Psoas muscle (tissue), 8 donors: ENCODE data around the gene LMX1A. TPM values are rescaled to one million over a fixed set of nuclear protein-coding genes. Genes with fewer than 3 reads are reported as not detected.

Experiments
- ATAC-seq, 4 donors: fragments of 200-7000 bp; cut with Tn5 transposase; one replicate each; pipeline ENCODE4 v1.9.1; 2020; ENCODE audit warnings: moderate library complexity in 3 of 4, mild to moderate bottlenecking in 2 of 4
- DNase-seq, 2 donors: peaks; one replicate each; pipeline ENCODE4 v3.0.0-alpha.2; 2020
- H3K27ac ChIP-seq: fragments of 200-600 bp; one replicate; pipeline ENCODE4 v1.8.0; 2022
- H3K27me3 ChIP-seq, 3 donors: fragments of 200-600 bp in 1 of 3; one replicate each; pipeline versions ENCODE4 v1.6.1 to v1.8.0; 2013 to 2022; ENCODE audit warnings: low read length in 2 of 3, mild to moderate bottlenecking in 2 of 3, moderate library complexity in 1 of 3; ENCODE audit not compliant: insufficient read depth in 3 of 3
- H3K36me3 ChIP-seq, 2 donors: fragments of 200-600 bp in 1 of 2; one replicate each; pipeline versions ENCODE4 v1.6.1 to v1.8.0; 2013 to 2022; ENCODE audit warnings: low read depth in 1 of 2, mild to moderate bottlenecking in 1 of 2, moderate library complexity in 1 of 2; ENCODE audit not compliant: insufficient read depth in 1 of 2
- H3K4me1 ChIP-seq: fragments of 200-600 bp; one replicate; pipeline ENCODE4 v1.8.0; 2022
- H3K4me3 ChIP-seq: fragments of 200-600 bp; one replicate; pipeline ENCODE4 v1.8.0; 2022; ENCODE audit warnings: mild to moderate bottlenecking
- H3K9me3 ChIP-seq: fragments of 200-600 bp; one replicate; pipeline ENCODE4 v1.8.0; 2022
- WGBS, 3 donors: extraction: QIAGEN DNeasy Blood & Tissue Kit; methylation state at CpG; one replicate each; pipeline versions ENCODE4 v1.1.6 to v1.1.7; 2013; 5-methylcytosine and 5-hydroxymethylcytosine counted together
- intact Hi-C, 2 donors: fragments of 100-400 bp; cut with DNase I; formaldehyde crosslinking; loops; one replicate each; pipeline versions ENCODE4 v1.11.0 to v1.14.2; 2022
- polyA plus RNA-seq, 3 donors: library from polyadenylated mRNA; stranded (reverse); fragments of 200-250 nt; gene quantifications; one replicate each; pipeline ENCODE4 v1.2.3, GENCODE V29; 2013
- total RNA-seq, 4 donors: library from RNA; stranded (reverse); fragmentation: NEBNext Ultra II Directional in 2 of 4; extraction: Animal tissue kit (Norgen Biotek cat#: 25700) in 2 of 4; gene quantifications; one replicate each; pipeline versions ENCODE4 v1.2.1 to v1.2.4, GENCODE V29; 2021 to 2023
- TF ChIP-seq, protein P1 (sequence below): fragments of 200-600 bp; IDR thresholded peaks from one replicate; pipeline ENCODE4 v1.8.0; 2022; ENCODE audit warnings: antibody characterized with exemption
- donor health status: healthy with polysubstance abuse.
- donor health status: DM: no; HTN: no; CAD: no; lungs with moderate emphysema.
- donor health status: Bipolar disorder and iron deficiency.
- donor health status: healthy.
- donor health status: DM: yes; HTN: yes; CAD: no.
- donor health status: DM: no; HTN: no; CAD: no.
- donor health status: DM: no; HTN: no; CAD: no.
- donor health status: DM: yes; HTN: yes; CAD: no.

LMX1A gene
- total and polyA plus RNA-seq, 7 donors: 0.04 to 0.36 (median 0.16) TPM; not detected in 3

DNA sequence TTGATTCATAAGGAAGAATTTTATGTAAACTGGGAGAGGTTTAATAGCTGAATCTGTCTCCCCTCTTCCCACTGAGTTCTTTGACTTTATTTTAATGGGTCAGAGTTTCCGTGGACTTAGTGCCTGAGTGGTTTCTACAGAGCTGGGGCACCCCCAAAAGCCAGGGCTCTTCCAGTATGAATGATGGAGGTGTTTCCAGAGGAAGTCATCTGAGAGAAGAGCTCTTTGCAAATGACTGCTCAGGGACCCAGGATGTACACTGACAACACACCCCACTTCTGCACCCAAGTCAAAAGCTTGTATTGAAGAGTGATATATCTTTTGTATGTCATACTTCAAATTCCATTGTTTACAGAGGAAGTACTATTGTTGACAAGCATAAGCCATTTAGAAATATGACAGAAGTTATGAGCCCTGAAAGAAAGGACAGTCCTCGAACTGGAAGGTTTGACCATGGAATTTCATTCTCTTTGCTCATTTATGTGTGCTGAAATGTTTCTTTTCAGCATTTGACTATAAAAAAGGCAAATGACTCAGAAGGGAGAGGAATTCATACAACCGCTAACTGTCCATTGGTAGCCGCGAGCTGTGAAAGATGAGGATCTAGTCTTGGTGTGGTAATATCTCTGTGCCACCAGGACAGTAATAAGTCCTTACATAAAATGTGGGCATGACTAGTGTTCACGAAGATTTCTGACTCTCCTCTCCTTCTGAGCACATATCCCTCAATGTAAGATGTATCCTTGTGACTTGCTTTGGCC is 25.4 kb upstream of the LMX1A start:
- ATAC-seq (no peak), DNase-seq (no peak)
- Histone ChIP-seq H3K4me1 (peaks cover 9% of the 10 kb centered on the region), H3K4me3 (no peak overlapping the region), H3K27me3 (no peaks in the 10 kb centered on the region), H3K9me3 (no peaks in the 10 kb centered on the region), H3K36me3 (no peaks in the 10 kb centered on the region), H3K27ac (no peak overlapping the region)
- TF ChIP-seq, protein P1, sequence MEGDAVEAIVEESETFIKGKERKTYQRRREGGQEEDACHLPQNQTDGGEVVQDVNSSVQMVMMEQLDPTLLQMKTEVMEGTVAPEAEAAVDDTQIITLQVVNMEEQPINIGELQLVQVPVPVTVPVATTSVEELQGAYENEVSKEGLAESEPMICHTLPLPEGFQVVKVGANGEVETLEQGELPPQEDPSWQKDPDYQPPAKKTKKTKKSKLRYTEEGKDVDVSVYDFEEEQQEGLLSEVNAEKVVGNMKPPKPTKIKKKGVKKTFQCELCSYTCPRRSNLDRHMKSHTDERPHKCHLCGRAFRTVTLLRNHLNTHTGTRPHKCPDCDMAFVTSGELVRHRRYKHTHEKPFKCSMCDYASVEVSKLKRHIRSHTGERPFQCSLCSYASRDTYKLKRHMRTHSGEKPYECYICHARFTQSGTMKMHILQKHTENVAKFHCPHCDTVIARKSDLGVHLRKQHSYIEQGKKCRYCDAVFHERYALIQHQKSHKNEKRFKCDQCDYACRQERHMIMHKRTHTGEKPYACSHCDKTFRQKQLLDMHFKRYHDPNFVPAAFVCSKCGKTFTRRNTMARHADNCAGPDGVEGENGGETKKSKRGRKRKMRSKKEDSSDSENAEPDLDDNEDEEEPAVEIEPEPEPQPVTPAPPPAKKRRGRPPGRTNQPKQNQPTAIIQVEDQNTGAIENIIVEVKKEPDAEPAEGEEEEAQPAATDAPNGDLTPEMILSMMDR: no peak
- WGBS, 3 donors: 71 to 86% (median 84%) methylated on average over 6 of the region's 6 CpGs
- intact Hi-C loops: loop anchor here in 1 of 2 donors (5.0 kb wide), 1 partner anchor 530 kb away; no protein-coding TSS in a partner anchor

DNA sequence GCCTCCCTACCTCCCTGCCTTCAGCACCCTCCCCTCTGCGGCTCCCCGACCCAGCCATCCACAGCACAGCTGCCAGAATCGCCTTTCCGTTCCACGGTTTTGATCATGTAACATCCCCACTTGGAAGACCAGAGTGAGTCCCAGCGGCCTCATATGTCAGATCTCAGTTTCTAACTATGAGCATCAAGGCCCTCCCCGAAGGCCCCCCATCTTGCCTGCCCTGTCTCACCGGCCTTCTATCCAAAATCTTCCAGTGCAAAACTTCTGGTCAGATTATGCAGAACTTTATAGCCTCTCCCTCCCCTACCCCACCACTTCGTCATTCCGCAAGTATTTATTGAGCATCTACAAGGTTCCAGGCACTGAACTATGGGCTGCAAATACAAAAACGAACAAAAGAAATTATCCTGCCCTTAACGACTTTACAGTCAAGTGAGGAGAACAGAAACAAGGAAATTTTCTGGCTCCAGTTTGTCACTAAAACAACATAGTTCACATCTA is 20.3 kb upstream of the LMX1A start:
- ATAC-seq (no peak), DNase-seq (no peak)
- H3K27me3 ChIP-seq: peaks cover 0 to 5% (median 0%) of the 10 kb centered on the region in 3 donors
- intact Hi-C loops: no loop called here
- H3K4me3 ChIP-seq: peak overlapping the region; percentile 63
- peak overlapping the region; percentile 73 for H3K27ac ChIP-seq
- peaks cover 10% of the 10 kb centered on the region for H3K4me1 ChIP-seq
- no peaks in the 10 kb centered on the region for H3K9me3 ChIP-seq
- H3K36me3 ChIP-seq: no peaks in the 10 kb centered on the region
- TF ChIP-seq, protein P1: no peak
- WGBS, 3 donors: 17 to 25% (median 19%) methylated on average over 12 of the region's 12 CpGs

DNA sequence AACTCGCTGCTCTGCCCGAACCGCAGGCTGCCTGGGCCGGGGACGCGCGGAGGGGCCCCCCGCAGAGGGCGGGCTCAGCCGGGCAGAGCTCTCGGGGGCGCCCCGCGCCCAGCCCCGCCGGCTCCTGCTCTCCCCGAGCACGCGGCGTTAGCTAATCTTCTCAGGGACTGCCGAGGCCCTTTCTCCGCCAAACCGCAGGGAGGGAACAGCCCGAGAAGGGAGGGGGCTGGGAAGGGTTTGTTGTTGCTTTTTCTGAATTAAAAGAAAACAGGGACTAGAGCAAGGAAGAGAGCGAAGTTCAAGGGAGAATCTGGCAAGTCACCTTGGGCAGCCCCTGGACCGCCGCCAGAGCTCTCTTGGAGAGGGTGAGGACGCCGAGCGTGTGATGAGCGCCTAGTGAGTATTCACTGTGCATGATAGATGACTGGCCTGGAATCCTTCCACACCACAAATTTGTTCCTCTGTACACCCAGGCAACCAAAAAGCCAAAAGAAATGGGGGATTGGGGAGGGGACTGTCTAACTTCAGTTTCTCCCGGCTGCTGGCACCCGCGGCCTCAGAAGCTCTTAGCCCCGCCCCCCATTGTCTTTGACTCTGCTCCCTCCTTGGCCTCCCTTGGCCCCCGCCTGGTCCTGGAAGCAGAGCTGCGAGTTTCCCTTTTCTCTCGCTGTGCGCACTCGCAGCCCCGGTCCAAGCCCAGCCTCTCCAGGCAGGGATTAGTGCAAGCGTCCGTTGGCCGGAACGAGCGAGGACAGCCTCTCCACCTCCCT is 19.7 kb upstream of the LMX1A start:
- H3K4me3 ChIP-seq: peak overlapping the region; percentile 63
- TF ChIP-seq, protein P1: no peak
- ATAC-seq: peak; percentile 82 to 88 (median 88)
- peak overlapping the region; percentile 73 for H3K27ac ChIP-seq
- intact Hi-C loops: no loop called here
- no peaks in the 10 kb centered on the region for H3K36me3 ChIP-seq
- no peaks in the 10 kb centered on the region for H3K9me3 ChIP-seq
- peaks cover 10% of the 10 kb centered on the region for H3K4me1 ChIP-seq
- peak; percentile 88 to 92 for DNase-seq
- WGBS, 3 donors: 2 to 3% (median 2%) methylated on average over 38 to 46 of the region's 46 CpGs
- H3K27me3 ChIP-seq: peaks cover 0 to 5% (median 0%) of the 10 kb centered on the region in 3 donors

DNA sequence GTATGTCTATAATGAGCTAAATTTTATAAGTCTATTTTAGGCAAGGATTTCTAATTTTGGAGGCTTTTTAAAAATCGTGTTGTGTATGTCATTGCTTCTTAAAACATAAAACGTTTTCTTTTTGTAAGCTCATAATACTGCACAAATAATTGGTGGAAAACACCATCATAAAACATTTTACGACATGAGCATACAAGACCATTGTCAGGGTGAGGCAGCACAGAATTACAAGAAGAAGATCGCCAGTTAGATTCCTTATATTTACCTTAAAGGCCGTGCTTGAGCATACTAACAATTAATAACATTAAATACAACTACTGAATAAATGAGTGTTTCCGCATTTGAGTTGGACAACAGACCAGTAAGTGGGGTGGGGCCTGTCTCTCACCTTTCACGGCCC is 19.1 kb upstream of the LMX1A start:
- WGBS, 3 donors: 46 to 57% (median 47%) methylated on average over 7 of the region's 7 CpGs
- Histone ChIP-seq H3K4me1 (peaks cover 10% of the 10 kb centered on the region), H3K27ac (peak overlapping the region; percentile 73), H3K36me3 (no peaks in the 10 kb centered on the region), H3K9me3 (no peaks in the 10 kb centered on the region), H3K4me3 (peak overlapping the region; percentile 63), H3K27me3 (peaks cover 0 to 5% (median 0%) of the 10 kb centered on the region in 3 donors)
- ATAC-seq (no peak), DNase-seq (no peak)
- intact Hi-C loops: no loop called here
- TF ChIP-seq, protein P1: no peak
